ENCODE data around the gene DNMT3B.
"Not testable (repeated sequence)": the region's sequence is repeated elsewhere in the genome, so short reads cannot be mapped to it uniquely, and the experiment has no call there.

DNMT3B gene

DNA sequence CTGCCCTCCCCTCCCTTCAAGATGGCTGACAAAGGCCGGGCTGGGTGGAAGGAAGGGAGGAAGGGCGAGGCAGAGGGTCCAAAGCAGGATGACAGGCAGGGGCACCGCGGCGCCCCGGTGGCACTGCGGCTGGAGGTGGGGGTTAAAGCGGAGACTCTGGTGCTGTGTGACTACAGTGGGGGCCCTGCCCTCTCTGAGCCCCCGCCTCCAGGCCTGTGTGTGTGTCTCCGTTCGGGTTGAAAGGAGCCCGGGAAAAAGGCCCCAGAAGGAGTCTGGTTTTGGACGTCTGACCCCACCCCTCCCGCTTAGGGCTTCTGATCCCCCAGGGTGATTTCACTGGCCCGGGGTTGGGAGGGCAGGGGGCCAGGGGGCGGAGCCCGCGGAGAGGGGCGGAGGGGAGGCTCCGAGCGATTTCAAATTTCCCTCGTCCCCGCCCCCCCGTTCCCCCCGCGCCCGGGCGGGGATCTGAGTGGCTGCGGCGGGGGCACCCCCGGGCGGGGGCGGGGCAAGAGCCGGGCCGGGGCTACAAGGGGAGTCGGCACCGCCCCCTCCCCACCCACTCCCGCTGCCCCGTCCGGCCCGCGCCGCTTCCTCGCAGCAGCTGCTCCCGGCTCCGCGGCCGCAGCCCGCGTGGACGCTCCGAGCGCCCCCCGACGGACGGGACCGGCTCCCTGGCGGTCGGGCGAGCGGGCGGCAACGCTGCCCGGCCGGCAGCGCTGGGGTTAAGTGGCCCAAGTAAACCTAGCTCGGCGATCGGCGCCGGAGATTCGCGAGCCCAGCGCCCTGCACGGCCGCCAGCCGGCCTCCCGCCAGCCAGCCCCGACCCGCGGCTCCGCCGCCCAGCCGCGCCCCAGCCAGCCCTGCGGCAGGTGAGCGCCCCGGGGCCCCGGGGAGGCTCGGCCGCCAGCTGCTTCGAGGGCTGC is at the start of gene DNMT3B:
Gene DNMT3B, plus strand, starts transcription at position 555 of the 923 bp plus-strand sequence. CDS start 17,939 bp downstream, outside the sequence.
- DNase-seq: peak; percentile 67 to 85

- no peak for DNase-seq
These were observed 43.3 kb upstream of the DNMT3B start for GRCh38 chr20:32718749-32719348.

- DNase-seq: no peak
These were observed 34.5 kb upstream of the DNMT3B start for GRCh38 chr20:32727683-32728082.

DNA sequence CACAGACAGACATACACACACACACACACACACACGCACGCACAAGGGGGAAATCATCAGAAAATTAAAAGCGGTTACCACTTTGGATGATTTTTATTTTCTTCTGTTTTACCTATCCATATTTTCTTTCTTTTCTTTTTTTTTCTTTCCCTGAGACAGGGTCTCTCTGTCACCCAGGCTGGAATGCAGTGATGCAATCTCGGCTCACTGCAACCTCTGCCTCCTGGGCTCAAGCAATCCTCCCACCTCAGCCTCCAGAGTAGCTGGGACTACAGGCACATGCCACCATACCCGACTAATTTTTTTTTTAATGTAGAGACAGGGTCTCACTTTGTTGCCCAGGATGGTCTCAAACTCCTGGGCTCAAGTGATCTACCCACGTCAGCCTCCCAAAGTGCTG is 33.8 kb upstream of the DNMT3B start:
- DNase-seq: not testable (repeated sequence)

- not testable (repeated sequence) for DNase-seq
These were observed 32.9 kb upstream of the DNMT3B start for GRCh38 chr20:32729334-32729733.

DNA sequence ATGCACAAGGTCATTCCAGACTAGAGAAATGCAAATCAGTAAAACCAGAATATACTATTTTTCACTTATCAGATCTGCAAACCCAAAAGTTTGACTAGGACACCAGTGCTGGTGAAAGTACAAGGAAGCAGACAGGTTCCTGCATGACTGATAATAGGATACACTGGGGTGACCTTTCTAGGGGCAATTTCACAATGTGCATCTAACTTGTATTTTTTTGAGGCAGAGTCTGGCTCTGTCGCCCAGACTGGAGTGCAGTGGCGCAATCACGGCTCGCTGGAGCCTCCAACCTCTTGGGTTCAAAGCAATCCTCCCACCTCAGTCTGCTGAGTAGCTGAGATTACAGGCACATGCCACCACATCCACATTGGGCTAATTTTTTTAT is 30.3 kb upstream of the DNMT3B start:
- no peak for DNase-seq

DNA sequence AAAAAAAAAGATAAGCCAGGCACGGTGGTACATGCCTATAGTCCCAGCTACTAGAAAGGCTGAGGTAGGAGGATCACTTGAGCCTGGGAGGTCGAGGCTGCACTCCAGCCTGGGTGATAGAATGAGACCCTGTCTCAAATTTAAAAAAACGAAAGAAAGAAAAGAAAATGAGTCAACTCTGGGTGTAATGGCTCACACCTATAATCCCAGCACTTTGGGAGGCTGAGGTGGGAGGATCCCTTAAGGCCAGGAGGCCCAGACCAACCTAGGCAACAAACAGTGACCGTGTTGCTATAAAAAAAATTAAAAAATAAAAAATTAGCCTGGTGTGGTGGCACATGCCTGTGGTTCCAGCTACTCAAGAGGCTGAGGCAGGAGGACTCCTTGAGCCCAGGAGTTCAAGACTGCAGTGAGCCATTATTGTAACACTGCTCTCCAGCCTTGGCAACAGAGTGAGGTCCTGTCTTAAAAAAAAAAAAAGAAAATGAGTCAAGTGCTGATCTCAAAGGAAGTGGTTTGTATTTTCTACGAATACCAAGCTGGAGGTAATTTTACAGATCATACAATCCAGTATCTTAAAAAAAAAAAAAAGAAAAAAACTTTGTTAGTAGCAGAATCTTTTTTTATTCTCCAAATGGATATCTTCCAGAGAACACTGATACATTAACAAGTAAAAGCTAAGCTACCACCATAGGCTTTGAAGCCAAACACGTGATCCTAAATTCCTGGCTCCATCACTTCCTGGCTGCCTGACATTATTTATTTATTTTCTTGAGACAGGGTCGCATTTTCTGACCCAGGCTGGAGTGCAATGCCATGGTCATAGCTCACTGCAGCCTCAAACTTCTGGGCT is 24.6 kb upstream of the DNMT3B start:
- DNase-seq: no peak

GRCh38 chr20:32741151-32741550 is 21.0 kb upstream of the DNMT3B start:
- no peak for DNase-seq

DNA sequence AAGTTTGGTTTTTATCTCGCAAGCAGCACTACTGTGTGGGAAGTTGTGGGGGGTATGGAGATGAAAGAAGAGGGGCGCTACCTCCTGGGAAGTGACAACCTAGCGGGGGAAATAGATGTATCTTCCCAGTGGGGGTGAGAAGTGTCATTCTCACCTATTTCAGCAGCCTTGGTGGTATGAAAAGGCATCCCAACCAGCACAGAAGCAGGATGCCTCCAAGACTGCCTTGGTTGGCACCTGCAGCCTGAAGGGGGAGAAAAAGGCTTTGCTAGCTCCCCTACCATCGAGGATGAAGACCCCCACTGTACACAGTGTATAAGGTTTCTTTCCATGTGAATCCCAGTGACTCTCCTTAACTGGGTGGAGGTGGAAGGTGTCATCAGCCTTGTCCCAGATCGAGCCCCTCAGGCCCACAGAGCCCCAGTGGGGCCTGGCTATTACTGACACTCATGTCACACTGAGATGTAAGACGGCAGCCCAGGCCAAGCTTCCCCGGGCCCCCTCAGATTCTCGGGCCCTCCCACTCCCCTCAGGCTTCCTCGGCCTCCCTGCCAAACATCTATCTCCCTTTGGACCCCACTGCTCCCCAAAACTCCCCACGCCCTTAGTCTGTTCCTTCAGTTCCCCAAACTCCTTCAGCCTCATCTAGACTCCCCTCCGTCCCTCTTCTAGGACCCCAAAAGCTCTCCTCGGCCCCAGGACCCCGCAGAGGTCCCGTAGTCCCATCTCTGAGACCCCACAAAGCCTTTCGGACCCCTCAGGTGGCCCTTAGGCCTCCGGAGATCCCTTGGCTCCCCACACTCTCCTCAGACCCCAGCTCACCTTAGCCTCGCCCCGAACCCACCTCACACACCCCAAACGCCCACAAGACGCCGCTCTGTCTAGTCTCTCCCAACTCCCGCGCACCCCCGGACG is 19.6 kb upstream of the DNMT3B start:
- DNase-seq: no peak

DNA sequence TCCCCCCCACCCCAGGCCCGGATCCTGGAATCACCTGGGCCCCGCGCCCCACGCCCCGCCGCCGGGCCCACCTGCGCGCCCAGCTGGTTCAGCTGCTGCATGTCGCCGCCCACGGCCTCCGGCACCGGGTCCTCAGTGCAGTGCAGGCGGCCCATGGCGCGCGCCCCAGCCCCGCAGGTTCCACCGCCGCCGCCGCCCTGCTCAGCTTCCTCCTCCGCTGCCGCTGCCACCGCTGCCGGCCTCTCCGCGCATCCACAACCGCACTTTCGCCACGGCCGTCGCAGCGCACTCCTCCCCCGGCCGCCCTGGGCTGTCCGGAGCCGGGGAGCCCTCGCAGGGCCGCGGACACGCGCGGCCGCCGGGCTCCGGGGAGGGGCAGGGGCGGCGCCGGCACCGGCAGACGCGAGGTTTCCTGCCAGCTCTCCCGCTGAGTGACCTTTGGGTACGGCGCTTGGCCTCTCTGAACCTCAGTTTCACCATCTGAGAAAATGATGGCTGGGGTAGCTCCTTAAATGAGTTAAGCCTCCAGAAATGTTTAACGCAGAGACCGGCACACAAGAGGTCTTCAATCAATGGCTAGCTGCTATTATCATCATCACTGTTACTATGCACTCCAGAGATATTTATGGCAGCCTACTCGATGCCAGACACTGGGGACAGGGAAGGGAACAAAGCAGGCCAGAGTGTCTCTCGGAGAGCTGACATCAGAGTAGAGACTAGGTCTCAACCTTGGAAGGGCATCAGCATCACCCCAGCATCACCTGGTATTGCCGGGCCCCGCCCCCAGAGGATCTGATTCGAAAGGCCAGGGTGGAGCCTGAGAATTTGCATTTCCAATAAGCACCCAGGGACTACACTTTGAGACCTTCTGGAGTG is 18.7 kb upstream of the DNMT3B start, which contains the start of gene COMMD7:
Gene COMMD7, minus strand, starts transcription at position 231 of the 876 bp plus-strand sequence. Its CDS starts 76 bp downstream, at position 155.
- no peak for DNase-seq

GRCh38 chr20:32749914-32750637 is 12.1 kb upstream of the DNMT3B start:
- no peak for DNase-seq

- DNase-seq: no peak
These were observed 10.9 kb upstream of the DNMT3B start for GRCh38 chr20:32751293-32751692.

DNA sequence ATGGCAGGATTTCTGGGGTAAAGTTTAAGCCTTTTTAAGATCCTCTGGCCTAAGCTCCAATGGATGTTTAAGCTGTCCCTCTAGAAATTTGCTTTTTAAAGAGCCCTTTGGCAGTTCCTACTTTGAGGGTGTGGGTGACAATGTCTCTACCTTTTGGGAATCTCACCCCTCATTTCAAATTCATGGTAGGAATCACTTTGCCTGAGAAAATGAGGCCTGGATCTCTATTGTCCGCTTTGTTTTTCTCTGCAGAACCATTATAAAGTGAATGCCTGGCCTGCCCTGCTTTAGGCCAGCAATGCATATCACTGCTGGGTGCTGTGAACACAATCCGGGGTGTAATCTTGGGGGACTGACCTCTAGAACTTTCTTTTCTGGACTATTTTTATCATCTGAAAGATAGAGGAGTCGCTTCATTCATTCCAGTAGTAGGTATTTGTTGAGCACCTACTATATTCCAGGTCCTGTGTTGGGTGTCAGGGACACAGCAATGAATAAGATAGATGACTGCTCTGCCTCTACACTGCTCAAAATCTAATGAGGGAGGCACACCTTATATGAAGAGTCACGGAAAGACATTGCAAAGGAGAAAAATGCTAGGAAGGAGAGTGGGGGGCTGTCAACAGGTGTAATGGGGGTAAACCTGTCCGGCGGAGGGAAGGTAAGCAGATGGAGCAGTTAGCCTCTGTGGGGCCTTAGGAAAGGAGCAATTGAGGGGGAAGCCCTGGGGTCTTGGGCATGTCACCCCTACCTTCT is 10.3 kb upstream of the DNMT3B start:
- no peak for DNase-seq

- DNase-seq: no peak
These were observed 9.5 kb upstream of the DNMT3B start for GRCh38 chr20:32752458-32753250.

GRCh38 chr20:32753731-32754130 is 8.5 kb upstream of the DNMT3B start:
- no peak for DNase-seq

DNA sequence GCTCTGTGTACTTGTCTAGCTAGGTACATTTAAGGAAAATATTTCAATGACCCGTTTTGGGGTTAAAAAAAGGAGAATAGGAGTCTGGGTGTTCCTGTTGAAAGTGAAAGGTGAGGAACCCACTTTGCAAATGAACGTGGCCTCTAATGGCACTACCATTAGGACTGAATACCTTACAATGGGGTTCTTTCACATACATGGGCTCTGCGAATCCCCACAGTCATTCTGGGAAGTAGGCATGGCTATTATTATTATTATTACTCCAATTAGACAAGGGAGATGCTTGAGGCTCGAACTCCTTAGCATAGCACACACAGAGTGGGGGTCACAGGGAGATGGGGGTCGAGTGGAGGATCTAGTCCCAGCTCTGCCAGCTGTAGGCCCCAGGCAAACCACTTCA is 6.0 kb upstream of the DNMT3B start:
- no peak for DNase-seq

- no peak for DNase-seq
These were observed 761 bp upstream of the DNMT3B start for GRCh38 chr20:32761417-32761830.

GRCh38 chr20:32762754-32763201 is 593 bp downstream of the DNMT3B start:
- DNase-seq: no peak
